GM21717 (cell line): Measurements from ENCODE around the gene PPP1CA.

Source experiments
- ATAC-seq: cut with Tn5 transposase; IDR thresholded peaks from one replicate; pipeline ENCODE4 v1.9.1; 2021; ENCODE audit warnings: mild to moderate bottlenecking, moderate library complexity; ENCODE audit not compliant: unreplicated experiment

The PPP1CA gene

GRCh38 chr11:67401495-67402191 lies at the start of gene PPP1CA:
Gene PPP1CA, minus strand, starts transcription at chr11:67401858. Its CDS starts 76 bp downstream, at chr11:67401782.
- peak; percentile 54 for ATAC-seq

- no peak for ATAC-seq
Measured at GRCh38 chr11:67450796-67451657, 49.4 kb upstream of the PPP1CA start.

GRCh38 chr11:67449116-67449844 lies 47.6 kb upstream of the PPP1CA start:
- ATAC-seq: no peak

- no peak for ATAC-seq
Measured at GRCh38 chr11:67448220-67448609, 46.6 kb upstream of the PPP1CA start.

- no peak for ATAC-seq
Measured at GRCh38 chr11:67445515-67445914, 43.9 kb upstream of the PPP1CA start.

GRCh38 chr11:67442504-67443404 lies 41.1 kb upstream of the PPP1CA start:
- no peak for ATAC-seq

- ATAC-seq: no peak
Measured at GRCh38 chr11:67441731-67442351, 40.2 kb upstream of the PPP1CA start.

GRCh38 chr11:67441098-67441563 lies 39.5 kb upstream of the PPP1CA start:
- no peak for ATAC-seq

GRCh38 chr11:67440229-67441097 lies 38.8 kb upstream of the PPP1CA start:
- no peak for ATAC-seq

- ATAC-seq: no peak
Measured at GRCh38 chr11:67439321-67440228, 37.9 kb upstream of the PPP1CA start.

- ATAC-seq: no peak
Measured at GRCh38 chr11:67438158-67438902, 36.7 kb upstream of the PPP1CA start.

GRCh38 chr11:67437809-67438157 lies 36.1 kb upstream of the PPP1CA start:
- no peak for ATAC-seq

- ATAC-seq: no peak
Measured at GRCh38 chr11:67437082-67437808, 35.6 kb upstream of the PPP1CA start, which contains the start of gene PTPRCAP. Gene PTPRCAP, minus strand, starts transcription at chr11:67437682. Its CDS starts 63 bp downstream, at chr11:67437619.

- no peak for ATAC-seq
Measured at GRCh38 chr11:67436459-67437081, 34.9 kb upstream of the PPP1CA start.

GRCh38 chr11:67435727-67436458 lies 34.2 kb upstream of the PPP1CA start:
- ATAC-seq: no peak
